OCI-LY7 (cell line): ENCODE measurements around the gene FAM234B. TPM values are rescaled to one million over a fixed set of nuclear protein-coding genes. Genes with fewer than 3 reads are reported as not detected.

Experiments used
- BruUV-seq: library from RNA; stranded (reverse); fragments of 400-500 nt; replicated peaks from 2 replicates; lab custom pipeline; 2021; lab: Mats Ljungman, UMichigan
- CTCF ChIA-PET: fragments of 300-600 bp; sonication (Branson Sonifier 250); formaldehyde crosslinking; loops from one replicate; lab custom pipeline; 2022; ENCODE audit warnings: antibody characterized with exemption; ENCODE audit not compliant: unreplicated experiment; lab: Charles Lee
- POLR2A ChIA-PET: fragments of 300-600 bp; sonication (Branson Sonifier 250); formaldehyde crosslinking; loops from one replicate; lab custom pipeline; 2022; ENCODE audit warnings: antibody characterized with exemption; lab: Charles Lee
- DNase-seq: peaks from one replicate; pipeline ENCODE4 v3.0.0-alpha.2; 2015; ENCODE audit warnings: low spot score
- H2AFZ ChIP-seq: fragments of 200-600 bp; sonication (generic), shearing (Covaris generic); 2 replicates; pipeline ENCODE4 v1.6.1; 2014; ENCODE audit warnings: mild to moderate bottlenecking, antibody characterized with exemption, low read length, moderate library complexity
- H3K27ac ChIP-seq: fragments of 200-600 bp; sonication (generic); 2 replicates; pipeline ENCODE4 v1.5.1; 2014; ENCODE audit warnings: mixed run types, low read depth, mild to moderate bottlenecking, moderate library complexity, low read length, inconsistent platforms; ENCODE audit not compliant: poor library complexity, severe bottlenecking
- H3K36me3 ChIP-seq: fragments of 200-600 bp; sonication (generic); 2 replicates; pipeline ENCODE4 v1.6.1; 2014; ENCODE audit warnings: mild to moderate bottlenecking, antibody characterized with exemption, low read length, moderate library complexity, mixed read lengths; ENCODE audit not compliant: insufficient read depth
- H3K4me1 ChIP-seq: fragments of 200-600 bp; sonication (generic); 2 replicates; pipeline ENCODE4 v1.5.1; 2014; ENCODE audit warnings: mild to moderate bottlenecking, low read length; ENCODE audit not compliant: insufficient read depth, poor library complexity, severe bottlenecking
- H3K4me2 ChIP-seq: fragments of 200-600 bp; sonication (generic); 2 replicates; pipeline ENCODE4 v1.6.1; 2014; ENCODE audit warnings: mild to moderate bottlenecking, low read length
- H3K4me3 ChIP-seq: fragments of 200-600 bp; sonication (generic); 2 replicates; pipeline ENCODE4 v1.5.1; 2014; ENCODE audit warnings: mild to moderate bottlenecking, low read depth, low read length; ENCODE audit not compliant: poor library complexity, severe bottlenecking
- H3K79me2 ChIP-seq: fragments of 200-600 bp; sonication (generic); 2 replicates; pipeline ENCODE4 v1.6.1; 2016; ENCODE audit warnings: low read depth, mild to moderate bottlenecking, low read length, moderate library complexity, mixed read lengths; ENCODE audit not compliant: insufficient read depth
- H3K9me2 ChIP-seq: fragments of 200-600 bp; sonication (generic); 2 replicates; pipeline ENCODE4 v1.6.1; 2016; ENCODE audit warnings: mild to moderate bottlenecking, low read length, mixed read lengths; ENCODE audit not compliant: insufficient read depth
- H3K9me3 ChIP-seq: fragments of 200-600 bp; sonication (generic); 2 replicates; pipeline ENCODE4 v1.6.1; 2014; ENCODE audit warnings: mild to moderate bottlenecking, mixed run types, low read length, mixed read lengths
- H4K20me1 ChIP-seq: fragments of 200-600 bp; sonication (generic); 2 replicates; pipeline ENCODE4 v1.6.1; 2014; ENCODE audit warnings: mild to moderate bottlenecking, antibody characterized with exemption, low read length, moderate library complexity, mixed read lengths; ENCODE audit not compliant: insufficient read depth
- EZH2phosphoT487 ChIP-seq: fragments of 200-600 bp; sonication (generic); IDR thresholded peaks from 2 replicates; pipeline ENCODE4 v1.6.1; 2018; ENCODE audit warnings: low read depth, borderline replicate concordance, mild to moderate bottlenecking, mixed run types, antibody characterized with exemption, low read length, moderate library complexity, mixed read lengths
- intact Hi-C: fragments of 100-400 bp; cut with micrococcal nuclease; formaldehyde crosslinking; loops from one replicate; pipeline ENCODE4 v1.10.0; 2022; ENCODE audit not compliant: unreplicated experiment
- total RNA-seq, 2 experiments: library from RNA; depleted of rRNA in 1 of 2; stranded (reverse); fragments of >200 nt in 1 of 2; shearing (Covaris generic) in 1 of 2; gene quantifications; 2 replicates each; pipeline ENCODE4 v1.2.3, GENCODE V29; 2014 to 2022
- TF ChIP-seq, protein P1 (sequence below): fragments of 200-600 bp; sonication (generic); conservative IDR thresholded peaks from 2 replicates; pipeline ENCODE4 v1.5.1; 2014; ENCODE audit warnings: mild to moderate bottlenecking, antibody characterized with exemption, low read length, moderate library complexity, mixed read lengths

The FAM234B gene
- total RNA-seq, 2 experiments from 2014 or later = 4.7 to 7.0 TPM

DNA sequence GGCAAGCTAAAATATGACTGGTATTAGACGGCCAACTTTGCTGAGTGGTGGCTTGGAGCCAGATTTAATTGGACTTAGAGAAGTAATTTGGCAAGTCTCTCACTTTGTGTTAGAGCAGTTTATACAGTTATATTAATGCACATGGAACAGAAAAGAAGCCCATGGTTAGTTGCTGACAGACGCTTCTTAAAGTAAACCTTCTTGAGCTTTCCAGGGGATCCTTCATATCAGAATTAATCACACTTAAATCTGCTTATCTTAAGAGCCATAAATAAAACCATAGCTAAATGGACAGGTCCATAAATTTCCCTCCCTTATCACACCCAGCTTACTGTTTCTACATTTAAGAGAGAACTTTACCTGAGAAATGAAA, 49.7 kb downstream of the FAM234B start:
- Histone ChIP-seq H3K36me3 (no peaks in the 10 kb centered on the region), H3K9me3 (no peaks in the 10 kb centered on the region), H3K4me3 (no peak overlapping the region), H3K79me2 (no peaks in the 10 kb centered on the region), H3K4me2 (no peak overlapping the region), H3K27ac (no peak overlapping the region), H3K4me1 (peaks cover 10% of the 10 kb centered on the region), H2AFZ (no peak overlapping the region), H3K9me2 (no peaks in the 10 kb centered on the region), H4K20me1 (no peaks in the 10 kb centered on the region)
- ChIA-PET POLR2A (no interaction called here), CTCF (no interaction called here)
- BruUV-seq = no TSS peak
- no peak for DNase-seq
- intact Hi-C loops = no loop called here
- no peak for TF ChIP-seq EZH2phosphoT487
- TF ChIP-seq, protein P1, sequence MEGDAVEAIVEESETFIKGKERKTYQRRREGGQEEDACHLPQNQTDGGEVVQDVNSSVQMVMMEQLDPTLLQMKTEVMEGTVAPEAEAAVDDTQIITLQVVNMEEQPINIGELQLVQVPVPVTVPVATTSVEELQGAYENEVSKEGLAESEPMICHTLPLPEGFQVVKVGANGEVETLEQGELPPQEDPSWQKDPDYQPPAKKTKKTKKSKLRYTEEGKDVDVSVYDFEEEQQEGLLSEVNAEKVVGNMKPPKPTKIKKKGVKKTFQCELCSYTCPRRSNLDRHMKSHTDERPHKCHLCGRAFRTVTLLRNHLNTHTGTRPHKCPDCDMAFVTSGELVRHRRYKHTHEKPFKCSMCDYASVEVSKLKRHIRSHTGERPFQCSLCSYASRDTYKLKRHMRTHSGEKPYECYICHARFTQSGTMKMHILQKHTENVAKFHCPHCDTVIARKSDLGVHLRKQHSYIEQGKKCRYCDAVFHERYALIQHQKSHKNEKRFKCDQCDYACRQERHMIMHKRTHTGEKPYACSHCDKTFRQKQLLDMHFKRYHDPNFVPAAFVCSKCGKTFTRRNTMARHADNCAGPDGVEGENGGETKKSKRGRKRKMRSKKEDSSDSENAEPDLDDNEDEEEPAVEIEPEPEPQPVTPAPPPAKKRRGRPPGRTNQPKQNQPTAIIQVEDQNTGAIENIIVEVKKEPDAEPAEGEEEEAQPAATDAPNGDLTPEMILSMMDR = no peak

DNA sequence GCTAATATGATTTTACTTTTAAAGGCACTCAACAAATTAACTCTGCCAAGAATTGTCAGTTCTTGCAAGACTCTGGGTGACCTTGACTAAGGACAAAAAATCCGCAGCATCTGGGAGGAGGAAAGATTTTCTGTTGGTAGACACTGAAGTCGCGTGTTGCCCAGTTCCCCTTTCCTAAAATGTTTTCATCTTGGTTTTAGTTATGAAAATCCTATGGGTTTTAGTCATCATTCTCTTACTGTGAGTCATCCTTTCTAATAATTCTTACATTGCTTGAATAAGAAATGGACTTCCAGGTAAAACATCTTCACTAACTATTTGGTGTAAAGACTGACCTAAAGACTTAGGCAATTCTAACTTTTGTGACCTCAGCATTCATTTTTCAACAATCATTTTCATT, 50.2 kb downstream of the FAM234B start:
- Histone ChIP-seq H3K27ac (no peak overlapping the region), H3K4me2 (no peak overlapping the region), H3K9me3 (no peaks in the 10 kb centered on the region), H3K4me1 (peaks cover 15% of the 10 kb centered on the region), H2AFZ (no peak overlapping the region), H3K9me2 (no peaks in the 10 kb centered on the region), H4K20me1 (no peaks in the 10 kb centered on the region), H3K4me3 (no peak overlapping the region), H3K79me2 (no peaks in the 10 kb centered on the region), H3K36me3 (no peaks in the 10 kb centered on the region)
- TF ChIP-seq, protein P1 = no peak
- no peak for TF ChIP-seq EZH2phosphoT487
- BruUV-seq = no TSS peak
- CTCF ChIA-PET = no interaction called here
- no peak for DNase-seq
- POLR2A ChIA-PET = no interaction called here
- intact Hi-C loops = no loop called here

DNA sequence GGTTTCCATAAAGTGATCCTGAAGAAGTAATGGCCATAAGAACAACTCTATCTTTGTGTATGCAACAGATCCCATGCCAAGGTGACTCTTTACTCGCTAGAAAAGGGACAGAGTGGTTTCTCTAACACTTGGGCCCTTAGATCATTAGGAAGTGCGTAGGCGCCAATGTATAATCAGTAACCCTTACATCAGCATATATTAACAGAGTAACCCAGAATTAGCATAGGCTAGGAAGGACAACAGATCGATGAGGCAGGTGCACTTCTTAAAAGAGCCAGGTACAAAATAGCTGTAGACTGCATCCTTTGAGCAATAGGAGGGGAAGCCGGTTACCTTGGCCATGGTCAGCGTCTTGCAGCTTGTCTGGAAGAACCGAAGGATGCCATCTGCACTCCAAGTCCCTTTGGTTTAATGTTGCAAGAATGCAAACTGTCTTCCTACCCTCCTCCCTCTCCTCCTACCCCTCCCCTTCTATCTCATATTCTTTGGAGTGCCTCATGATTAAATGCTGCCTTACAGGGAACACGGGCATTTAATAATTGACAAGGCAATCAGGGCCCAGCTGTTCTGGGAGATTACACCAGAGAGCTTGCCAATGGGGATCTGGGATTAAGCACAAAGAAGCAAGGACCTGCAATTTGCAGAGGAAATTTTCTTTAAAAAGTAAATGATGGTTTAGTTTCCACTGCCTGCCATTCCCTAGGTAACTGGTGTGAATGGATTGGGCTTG, 51.2 kb downstream of the FAM234B start:
- Histone ChIP-seq H3K79me2 (no peaks in the 10 kb centered on the region), H4K20me1 (no peaks in the 10 kb centered on the region), H3K36me3 (no peaks in the 10 kb centered on the region), H3K4me2 (no peak overlapping the region), H2AFZ (no peak overlapping the region), H3K9me2 (no peaks in the 10 kb centered on the region), H3K27ac (no peak overlapping the region), H3K4me3 (no peak overlapping the region), H3K9me3 (no peaks in the 10 kb centered on the region), H3K4me1 (peaks cover 21% of the 10 kb centered on the region)
- no peak for TF ChIP-seq EZH2phosphoT487
- TF ChIP-seq, protein P1 = no peak
- DNase-seq = no peak
- CTCF ChIA-PET = no interaction called here
- no TSS peak for BruUV-seq
- POLR2A ChIA-PET = no interaction called here
- intact Hi-C loops = no loop called here
